Stimulated activated CD8-positive, alpha-beta memory T cell treated with anti-CD3 and anti-CD28 coated beads, Interleukin-15, amount 100 ng/mL, for 4 hours (primary cell): ENCODE data around the gene SLITRK6.
"Not testable (repeated sequence)": the region's sequence is repeated elsewhere in the genome, so short reads cannot be mapped to it uniquely, and the experiment has no call there.

Experiments used
- DNase-seq, 2 donors: peaks; one replicate each; pipeline ENCODE4 v3.0.0-alpha.2; 2020; ENCODE audit warnings: low read depth in 2 of 2

Gene SLITRK6, protein sequence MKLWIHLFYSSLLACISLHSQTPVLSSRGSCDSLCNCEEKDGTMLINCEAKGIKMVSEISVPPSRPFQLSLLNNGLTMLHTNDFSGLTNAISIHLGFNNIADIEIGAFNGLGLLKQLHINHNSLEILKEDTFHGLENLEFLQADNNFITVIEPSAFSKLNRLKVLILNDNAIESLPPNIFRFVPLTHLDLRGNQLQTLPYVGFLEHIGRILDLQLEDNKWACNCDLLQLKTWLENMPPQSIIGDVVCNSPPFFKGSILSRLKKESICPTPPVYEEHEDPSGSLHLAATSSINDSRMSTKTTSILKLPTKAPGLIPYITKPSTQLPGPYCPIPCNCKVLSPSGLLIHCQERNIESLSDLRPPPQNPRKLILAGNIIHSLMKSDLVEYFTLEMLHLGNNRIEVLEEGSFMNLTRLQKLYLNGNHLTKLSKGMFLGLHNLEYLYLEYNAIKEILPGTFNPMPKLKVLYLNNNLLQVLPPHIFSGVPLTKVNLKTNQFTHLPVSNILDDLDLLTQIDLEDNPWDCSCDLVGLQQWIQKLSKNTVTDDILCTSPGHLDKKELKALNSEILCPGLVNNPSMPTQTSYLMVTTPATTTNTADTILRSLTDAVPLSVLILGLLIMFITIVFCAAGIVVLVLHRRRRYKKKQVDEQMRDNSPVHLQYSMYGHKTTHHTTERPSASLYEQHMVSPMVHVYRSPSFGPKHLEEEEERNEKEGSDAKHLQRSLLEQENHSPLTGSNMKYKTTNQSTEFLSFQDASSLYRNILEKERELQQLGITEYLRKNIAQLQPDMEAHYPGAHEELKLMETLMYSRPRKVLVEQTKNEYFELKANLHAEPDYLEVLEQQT

DNA sequence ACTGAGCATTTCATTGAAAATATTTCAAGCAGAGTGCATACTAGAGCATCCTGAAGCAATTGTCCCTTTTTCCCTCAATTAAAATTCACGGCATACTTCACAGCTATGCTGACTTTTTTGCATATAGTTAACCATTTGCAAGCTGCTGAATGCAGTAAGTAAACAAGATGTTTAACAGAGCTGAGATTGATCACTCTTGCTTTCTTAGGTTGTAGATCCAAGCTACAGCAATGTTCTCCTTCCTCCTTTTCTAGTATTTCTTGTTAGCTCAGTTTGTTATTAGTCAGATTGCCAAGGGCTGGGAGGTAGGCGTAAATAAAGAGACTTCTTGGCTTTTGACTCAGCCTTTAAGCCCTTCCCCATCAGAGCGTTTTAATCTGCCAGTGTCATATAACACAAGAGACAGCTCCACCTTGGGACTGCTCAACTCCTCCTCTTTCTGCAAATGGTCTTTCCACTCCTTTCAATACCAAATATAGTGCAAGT is at the start of gene SLITRK6:
TSS of gene SLITRK6 (minus strand) at position 323 of the 486 bp plus-strand sequence. CDS start 2,911 bp downstream, outside the sequence.
- no peak for DNase-seq

DNA sequence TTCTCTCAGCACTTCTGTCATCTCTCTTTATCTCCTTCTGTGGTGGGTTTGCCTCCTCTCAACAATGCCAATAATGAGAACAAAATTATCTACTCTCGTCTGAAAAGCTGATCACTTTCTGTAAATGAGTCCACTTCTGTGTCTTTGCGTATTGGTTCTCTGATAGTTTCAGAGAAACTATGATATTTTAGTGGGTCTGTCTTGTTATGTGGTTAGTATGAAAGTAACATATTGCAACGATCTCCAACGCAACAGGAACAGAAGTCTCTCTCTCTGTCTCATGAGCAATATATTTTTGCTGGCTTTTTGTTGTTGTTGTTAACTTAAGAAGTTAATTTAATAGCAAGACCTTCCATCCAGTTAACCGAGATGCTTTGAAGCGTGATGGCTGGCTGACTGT is 47.8 kb upstream of the SLITRK6 start:
- DNase-seq: no peak

DNA sequence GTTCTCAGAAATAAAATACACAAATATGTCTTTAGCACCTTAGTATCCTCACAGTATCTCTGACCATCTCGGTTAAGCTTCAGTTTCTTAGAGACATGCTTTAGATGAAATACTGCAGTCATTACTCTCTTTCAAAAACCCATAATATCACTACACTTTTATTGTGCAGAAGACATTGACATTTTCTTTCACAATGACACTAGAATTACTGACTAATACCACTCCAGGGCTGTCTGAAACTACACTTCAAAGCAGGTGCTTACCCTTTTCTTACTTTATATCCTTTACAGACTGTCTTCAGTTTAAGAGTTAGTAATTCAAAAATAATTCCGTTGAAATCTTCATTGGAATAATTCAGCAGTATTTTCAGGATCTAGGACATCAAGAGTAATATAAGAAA is 42.2 kb upstream of the SLITRK6 start:
- no peak for DNase-seq

DNA sequence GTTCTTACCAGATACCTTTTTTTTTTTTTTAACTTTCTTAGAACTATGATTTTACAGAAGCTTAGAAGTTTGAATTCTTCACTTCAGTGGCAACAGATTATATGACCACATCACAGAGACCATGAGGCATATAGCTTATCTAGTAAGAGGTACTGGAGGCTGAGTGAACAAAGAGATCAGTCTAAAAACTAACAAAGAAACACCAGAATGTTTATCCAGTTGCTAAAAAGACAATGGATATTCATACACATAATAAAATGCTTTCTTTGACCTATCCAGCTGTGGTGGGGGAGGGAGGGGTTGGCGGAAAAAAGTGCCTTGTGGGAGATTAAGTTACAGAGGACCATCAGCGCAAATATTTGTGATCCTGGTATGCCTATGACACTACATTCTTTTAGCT is 34.7 kb upstream of the SLITRK6 start:
- no peak for DNase-seq

DNA sequence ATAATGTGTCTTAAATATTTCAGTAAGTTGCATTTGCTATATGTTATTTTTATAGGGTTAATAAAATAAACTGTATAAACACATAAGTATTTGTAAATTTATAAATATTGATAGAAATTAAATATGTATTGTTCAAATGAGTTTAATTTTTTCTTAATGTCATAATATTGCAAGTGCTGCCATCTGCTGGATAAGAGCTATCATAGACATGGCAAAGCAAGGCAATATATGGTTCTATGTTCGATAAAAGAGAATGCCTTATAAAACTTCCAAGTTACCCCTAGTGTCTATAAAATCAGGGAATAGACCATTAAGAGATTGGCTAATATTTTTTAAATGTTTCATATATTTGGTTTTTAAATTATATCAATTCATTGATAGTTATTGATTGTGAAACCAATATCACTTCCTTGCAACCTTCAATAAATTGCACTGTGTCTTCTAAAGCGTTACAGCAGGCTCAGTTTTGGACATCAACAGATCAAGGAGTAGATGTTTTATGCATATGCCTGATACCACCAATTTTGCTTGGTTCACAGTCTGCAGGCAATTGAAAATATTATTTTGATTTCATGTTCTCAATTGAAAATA is 29.0 kb upstream of the SLITRK6 start:
- DNase-seq: no peak

DNA sequence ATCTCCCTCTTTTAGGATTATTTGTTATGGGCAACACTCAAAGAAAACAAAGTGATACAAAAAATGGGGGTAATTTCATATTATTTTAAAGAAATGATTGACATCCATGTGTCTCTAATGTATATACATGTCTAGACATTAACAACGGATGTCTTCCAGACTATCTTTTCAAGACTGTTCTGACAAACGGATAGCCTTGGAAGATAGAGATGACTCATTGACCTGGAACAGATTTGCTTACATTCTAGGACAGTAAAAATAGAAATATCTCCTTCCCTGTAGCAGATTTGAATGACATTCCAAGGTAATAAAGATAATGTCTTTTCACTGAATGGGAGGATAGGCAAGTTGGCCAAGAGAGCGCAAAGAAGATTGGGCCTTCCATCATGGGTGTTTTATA is 26.2 kb upstream of the SLITRK6 start:
- no peak for DNase-seq

DNA sequence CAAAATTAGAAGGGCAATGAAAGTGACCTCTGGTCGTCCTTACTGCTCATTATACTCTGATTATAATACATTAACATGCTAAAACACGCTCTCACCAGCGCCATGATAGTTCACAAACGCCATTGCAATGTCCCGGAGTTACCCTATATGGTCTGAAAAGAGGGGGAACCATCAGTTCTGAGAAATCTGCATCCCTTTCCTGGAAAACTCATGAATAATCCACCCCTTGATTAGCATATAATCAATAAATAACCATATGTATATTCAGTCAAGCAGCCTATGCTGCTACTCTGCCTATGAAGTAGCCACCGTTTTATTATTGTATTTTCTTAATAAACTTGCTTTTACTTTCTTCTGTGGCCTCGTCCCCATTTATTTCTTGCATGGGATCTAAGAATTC is 24.6 kb upstream of the SLITRK6 start:
- DNase-seq: no peak

DNA sequence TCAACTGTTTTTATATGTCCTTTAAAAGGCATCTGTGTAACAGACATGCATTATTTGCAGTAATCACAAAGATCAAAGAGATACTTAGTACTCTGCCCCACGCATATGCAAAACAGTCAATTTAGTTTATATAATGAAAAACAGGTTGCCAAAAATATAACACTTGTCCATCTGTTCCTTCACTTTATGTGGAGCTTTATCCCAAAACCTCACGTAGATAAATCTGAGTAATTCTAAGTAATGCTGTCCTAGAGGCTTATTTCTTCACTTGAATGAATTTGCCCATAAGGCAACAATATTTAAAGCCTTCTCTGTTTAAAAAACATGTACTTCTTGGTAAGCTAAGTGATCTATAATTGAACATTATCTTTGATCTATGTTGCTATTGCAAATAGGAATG is 20.3 kb upstream of the SLITRK6 start:
- no peak for DNase-seq

DNA sequence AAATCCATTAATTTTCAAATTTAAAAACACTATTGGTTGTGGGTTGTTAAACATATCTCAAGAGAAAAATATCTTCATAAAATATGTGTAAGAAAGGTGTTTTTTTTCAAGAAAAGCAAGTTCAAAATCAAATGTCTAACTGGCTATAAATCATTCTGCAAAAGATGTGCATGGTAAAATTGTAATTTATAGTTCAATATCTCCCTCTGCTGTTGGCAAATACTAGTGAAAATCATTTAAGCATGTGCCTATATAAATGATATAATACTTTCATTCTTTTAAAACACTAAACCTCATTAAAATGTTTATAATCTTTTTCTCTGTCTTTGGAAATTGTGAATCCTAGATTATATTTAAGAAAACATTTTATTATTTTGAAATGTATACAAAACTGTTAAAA is 17.2 kb upstream of the SLITRK6 start:
- no peak for DNase-seq

DNA sequence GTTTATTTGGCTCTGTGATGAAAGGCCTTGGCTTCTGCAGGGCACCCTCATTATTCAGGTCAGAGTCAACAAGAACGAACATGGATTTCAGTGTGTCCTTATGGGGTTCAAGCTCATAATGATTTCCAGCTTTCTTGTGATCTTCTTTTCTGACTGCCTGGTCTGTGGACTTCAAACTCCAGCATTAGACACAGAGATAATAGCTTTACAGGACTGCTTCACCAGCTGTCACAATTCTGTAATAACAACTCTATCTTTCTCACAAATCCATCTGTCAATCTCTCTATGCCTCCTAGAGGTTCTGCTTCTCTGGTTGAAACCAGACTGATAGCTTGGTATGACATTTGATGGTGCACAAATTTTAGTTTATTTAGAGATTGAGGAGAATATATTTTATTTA is 13.1 kb upstream of the SLITRK6 start:
- no peak for DNase-seq

DNA sequence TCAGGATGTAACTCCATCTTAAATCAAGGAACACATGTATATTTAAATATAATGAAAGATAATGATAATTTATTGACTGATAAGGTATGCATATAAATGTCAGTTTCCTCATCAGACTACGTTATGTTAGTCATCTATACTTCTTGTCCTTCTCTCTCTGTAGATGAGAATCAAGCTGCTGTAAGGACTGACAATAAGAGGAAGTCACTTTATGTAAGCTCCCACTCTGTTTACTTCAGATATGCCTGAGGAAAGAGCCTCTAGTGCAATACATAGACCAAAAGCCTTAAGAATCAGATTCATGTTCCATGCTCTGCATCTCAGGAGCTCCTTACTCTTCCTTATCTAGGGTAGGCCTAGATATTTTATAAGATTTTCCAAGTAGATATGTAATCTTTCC is 9.6 kb upstream of the SLITRK6 start:
- DNase-seq: no peak

DNA sequence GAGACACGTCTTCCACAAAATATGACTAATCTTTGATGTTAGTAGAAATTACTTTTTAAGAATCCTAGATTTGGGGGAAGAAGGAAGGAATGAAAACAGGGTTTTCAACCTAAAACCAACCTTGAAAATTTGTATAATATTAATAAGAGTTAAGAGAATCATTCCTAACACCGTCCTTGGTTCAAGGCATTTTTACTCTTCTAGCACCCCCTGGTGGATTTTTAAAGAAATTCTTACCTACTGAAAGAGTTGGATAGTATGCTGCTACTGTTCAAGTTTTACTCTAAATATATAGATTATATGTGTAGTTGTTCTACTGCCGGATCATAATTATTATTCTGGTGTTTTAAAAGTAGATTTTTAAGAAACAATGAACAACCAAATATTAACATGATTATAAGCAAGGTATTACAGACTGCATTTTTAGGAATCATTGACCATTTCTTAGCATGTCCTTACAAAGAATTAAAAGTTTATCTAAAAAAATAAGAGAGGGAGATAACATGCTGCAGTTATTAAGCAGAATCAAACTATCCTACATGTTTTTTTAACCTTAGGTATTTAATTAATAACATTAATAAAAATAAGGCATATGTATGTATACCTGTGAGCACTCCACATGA is 7.4 kb upstream of the SLITRK6 start:
- no peak for DNase-seq

DNA sequence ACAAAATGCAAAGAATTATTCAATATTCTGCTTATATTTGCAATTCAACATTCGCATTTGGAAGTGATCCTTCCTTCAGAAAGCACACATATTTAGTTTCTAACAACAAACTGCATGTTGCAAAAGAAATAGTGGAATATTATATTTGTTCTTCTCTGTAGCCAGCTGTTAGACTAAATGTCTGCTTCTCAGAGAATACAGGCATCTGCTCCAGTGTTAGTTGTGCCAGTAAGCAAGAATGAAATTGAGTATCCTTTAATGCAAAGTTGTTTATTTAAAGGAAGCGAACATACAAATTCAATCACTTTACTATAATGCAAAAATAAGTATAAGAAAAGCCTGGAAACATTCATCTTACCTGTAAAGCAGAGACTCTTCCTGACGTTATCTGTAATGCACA is 663 bp downstream of the SLITRK6 start:
- no peak for DNase-seq

DNA sequence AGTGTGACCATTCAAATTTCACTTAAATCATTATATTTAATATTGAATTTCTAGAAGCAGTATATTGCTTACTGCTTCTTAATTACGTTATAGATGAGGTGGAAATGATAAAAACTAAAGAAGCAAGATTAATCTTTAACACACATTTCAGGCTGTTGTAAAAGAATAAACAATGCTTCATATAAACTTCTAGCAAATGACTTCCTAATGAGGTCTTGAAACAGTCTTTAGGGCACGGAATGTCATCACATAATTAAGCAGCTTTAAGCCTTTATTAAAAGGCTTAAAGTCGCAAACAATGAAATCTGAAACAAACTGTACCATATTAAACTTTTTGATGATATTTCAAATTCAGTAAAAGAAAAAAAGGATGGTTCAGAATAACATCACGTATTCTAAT is 1.9 kb downstream of the SLITRK6 start:
- DNase-seq: no peak

DNA sequence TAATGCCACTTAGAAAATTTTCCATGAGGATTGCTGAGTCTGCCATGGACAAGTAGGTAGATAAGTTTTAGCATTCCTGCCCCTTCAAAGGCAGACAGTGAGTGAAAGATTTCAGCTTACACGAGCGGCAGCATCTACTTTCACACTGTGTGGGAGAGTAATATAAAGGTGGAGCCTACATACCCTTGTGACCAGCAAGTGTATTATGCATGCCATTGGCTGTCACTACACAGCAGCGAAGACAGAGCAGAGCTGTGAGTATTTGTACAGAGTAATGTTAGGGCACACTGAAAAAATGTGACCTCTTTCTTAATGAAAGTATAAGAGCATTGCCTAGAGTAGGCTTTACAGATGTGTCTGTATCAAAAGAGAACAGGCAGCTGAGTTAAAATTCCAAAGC is 14.0 kb downstream of the SLITRK6 start:
- DNase-seq: no peak

DNA sequence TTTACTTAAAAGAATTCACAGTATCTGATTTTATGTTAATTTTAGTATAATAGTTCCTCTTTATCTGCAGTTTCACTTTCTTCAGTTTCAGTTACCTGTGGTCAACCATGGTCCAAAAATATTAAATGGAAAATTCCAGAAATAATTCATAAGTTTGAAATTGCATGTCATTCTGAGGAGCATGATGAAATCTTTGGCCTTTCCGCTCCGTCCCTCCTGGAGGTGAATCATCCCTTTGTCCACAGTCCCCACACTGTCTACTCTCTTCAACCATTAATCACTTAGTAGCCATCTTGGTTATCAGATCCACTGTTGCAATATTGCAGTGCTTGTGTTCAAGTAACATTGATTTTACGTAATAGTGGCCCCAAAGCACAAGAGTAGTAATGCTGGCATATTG is 26.9 kb downstream of the SLITRK6 start:
- no peak for DNase-seq

DNA sequence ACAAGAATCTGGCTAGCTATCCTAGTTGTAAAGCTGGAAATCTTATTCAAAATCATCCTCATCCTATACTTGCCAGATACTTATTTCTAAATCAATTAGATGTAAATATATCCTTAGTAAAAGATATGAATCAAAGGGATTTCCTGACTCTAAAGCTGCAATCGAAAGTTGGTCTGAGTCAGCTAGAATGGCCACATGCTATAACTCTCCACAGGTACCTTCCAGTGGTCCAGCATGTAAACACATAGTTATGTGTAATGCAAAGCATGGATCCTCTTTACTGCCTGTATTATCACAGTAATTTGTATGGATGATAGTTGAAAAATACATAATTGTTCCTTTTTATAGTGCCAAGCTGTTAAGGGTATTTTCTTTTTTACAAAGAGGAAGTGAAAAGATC is 27.4 kb downstream of the SLITRK6 start:
- no peak for DNase-seq

DNA sequence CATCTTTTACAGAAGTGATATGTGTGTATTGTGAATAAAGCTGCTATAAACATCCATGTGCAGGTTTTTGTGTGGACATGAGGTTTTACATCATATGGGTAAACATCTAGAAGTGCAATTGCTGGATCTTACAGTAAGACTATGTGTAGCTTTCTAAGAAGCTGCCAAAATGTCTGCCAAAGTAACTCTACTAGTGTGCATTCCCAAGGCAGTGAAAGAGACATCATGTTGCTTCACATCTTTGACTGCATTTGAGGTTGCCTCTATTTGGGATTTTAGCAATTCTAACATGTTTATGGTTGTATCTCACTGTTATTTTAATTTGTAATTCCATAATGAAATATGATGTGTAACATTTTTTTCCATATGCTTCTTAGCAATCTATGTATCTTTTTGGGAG is 30.3 kb downstream of the SLITRK6 start:
- no peak for DNase-seq

DNA sequence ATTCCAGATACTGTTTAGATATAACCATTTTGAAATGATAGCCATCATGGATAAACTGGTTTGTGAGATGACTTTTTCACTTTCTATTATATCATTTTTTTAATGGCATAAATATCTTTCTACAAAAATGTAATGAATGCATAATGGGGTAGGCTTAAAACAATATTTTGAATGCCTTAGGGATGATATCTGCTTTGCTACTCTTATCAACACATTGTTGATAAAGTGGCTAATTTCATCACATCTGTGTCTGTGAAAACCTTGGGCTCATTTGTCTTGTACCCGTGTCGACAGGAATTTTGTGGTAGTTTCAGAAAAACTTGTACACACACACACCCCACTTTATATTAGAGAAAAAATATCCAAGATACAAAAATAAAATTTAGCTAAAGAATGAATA is 44.1 kb downstream of the SLITRK6 start:
- DNase-seq: no peak

DNA sequence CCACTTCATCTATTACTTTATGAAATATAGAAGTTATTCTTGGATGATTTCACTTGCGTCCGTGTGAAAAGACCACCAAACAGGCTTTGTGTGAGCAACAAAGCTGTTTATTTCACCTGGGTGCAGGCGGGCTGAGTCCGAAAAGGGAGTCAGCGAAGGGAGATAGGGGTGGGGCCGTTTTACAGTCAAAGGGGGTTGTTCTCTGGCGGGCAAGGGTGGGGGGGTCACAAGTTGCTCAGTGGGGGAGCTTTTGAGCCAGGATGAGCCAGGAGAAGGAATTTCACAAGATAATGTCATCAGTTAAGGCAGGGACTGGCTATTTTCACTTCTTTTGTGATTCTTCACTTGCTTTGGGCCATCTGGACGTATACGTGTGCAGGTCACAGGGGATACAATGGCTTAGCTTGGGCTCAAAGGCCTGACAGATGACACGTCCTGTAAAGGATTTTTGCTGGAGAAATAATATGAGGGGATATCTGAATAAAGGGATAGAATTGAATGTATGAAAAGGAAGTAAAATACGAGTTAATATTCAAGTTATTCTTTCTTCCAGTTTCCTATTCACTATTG is 55.9 kb downstream of the SLITRK6 start:
- DNase-seq: not testable (repeated sequence)
